ENCODE results near the gene SIPA1L2.

SIPA1L2 gene

GRCh38 chr1:232669981-232670747 lies 40.2 kb upstream of the SIPA1L2 start:
- DNase-seq (ENCODE audit: low read depth) = no peak
- no peak overlapping the region for H3K4me3 ChIP-seq (replicated peaks; ENCODE audit: low read depth, low read length)

GRCh38 chr1:232667778-232668165 lies 37.8 kb upstream of the SIPA1L2 start:
- TF ChIP-seq CTCF (IDR thresholded peaks at IDR 0.05; ENCODE audit: low read length, missing control alignments) = no peak
- no peak for DNase-seq (ENCODE audit: low read depth)
- no peak overlapping the region for H3K4me3 ChIP-seq (replicated peaks; ENCODE audit: low read depth, low read length)

More at GRCh38 chr1:232669981-232670747, 40.2 kb upstream of the SIPA1L2 start:
- no peak for TF ChIP-seq CTCF (IDR thresholded peaks at IDR 0.05; ENCODE audit: low read length, missing control alignments)

- DNase-seq (ENCODE audit: low read depth) = no peak
- H3K4me3 ChIP-seq (replicated peaks; ENCODE audit: low read depth, low read length) = no peak overlapping the region
- no peak for TF ChIP-seq CTCF (IDR thresholded peaks at IDR 0.05; ENCODE audit: low read length, missing control alignments)
Measured at GRCh38 chr1:232667094-232667777, 37.3 kb upstream of the SIPA1L2 start.

GRCh38 chr1:232664844-232665777 lies 35.2 kb upstream of the SIPA1L2 start:
- H3K4me3 ChIP-seq (replicated peaks; ENCODE audit: low read depth, low read length) = no peak overlapping the region
- no peak for DNase-seq (ENCODE audit: low read depth)
- TF ChIP-seq CTCF (IDR thresholded peaks at IDR 0.05; ENCODE audit: low read length, missing control alignments) = no peak

- DNase-seq (ENCODE audit: low read depth) = no peak
- H3K4me3 ChIP-seq (replicated peaks; ENCODE audit: low read depth, low read length) = no peak overlapping the region
- TF ChIP-seq CTCF (IDR thresholded peaks at IDR 0.05; ENCODE audit: low read length, missing control alignments) = no peak
Measured at GRCh38 chr1:232662910-232663309, 33.0 kb upstream of the SIPA1L2 start.

GRCh38 chr1:232658386-232658785 lies 28.5 kb upstream of the SIPA1L2 start:
- H3K4me3 ChIP-seq (replicated peaks; ENCODE audit: low read depth, low read length) = no peak overlapping the region
- TF ChIP-seq CTCF (IDR thresholded peaks at IDR 0.05; ENCODE audit: low read length, missing control alignments) = no peak
- DNase-seq (ENCODE audit: low read depth) = no peak
